ENCODE data around the gene LY9.

GRCh38 chr1:160811147-160811546 lies 15.2 kb downstream of the LY9 start:
- TF ChIP-seq CTCF (IDR thresholded peaks at IDR 0.05) = no peak
- TF ChIP-seq POLR2A (IDR thresholded peaks at IDR 0.05) = no peak

Data from testis (tissue), 2 donors.